GM19438 (cell line): ENCODE measurements around the gene MAST2.
"Not testable (repeated sequence)": the region's sequence is repeated elsewhere in the genome, so short reads cannot be mapped to it uniquely, and the experiment has no call there.

ENCODE experiments used
- ATAC-seq: cut with Tn5 transposase; IDR thresholded peaks from one replicate; pipeline ENCODE4 v1.9.1; 2021; ENCODE audit warnings: low read depth; ENCODE audit not compliant: unreplicated experiment

The MAST2 gene

GRCh38 chr1:45806129-45806528 is 2.7 kb downstream of the MAST2 start:
- ATAC-seq, result no peak

- no peak for ATAC-seq
Observed at GRCh38 chr1:45809761-45810160, 6.3 kb downstream of the MAST2 start.

- no peak for ATAC-seq
Observed at GRCh38 chr1:45814776-45815175, 11.4 kb downstream of the MAST2 start.

- ATAC-seq, result no peak
Observed at GRCh38 chr1:45815667-45816458, 12.5 kb downstream of the MAST2 start.

GRCh38 chr1:45820173-45820572 is 16.8 kb downstream of the MAST2 start:
- ATAC-seq, result no peak

GRCh38 chr1:45820788-45821187 is 17.4 kb downstream of the MAST2 start:
- no peak for ATAC-seq

- ATAC-seq, result no peak
Observed at GRCh38 chr1:45822644-45823043, 19.2 kb downstream of the MAST2 start.

GRCh38 chr1:45824607-45825006 is 21.2 kb downstream of the MAST2 start:
- ATAC-seq, result no peak

- ATAC-seq, result no peak
Observed at GRCh38 chr1:45827256-45827655, 23.8 kb downstream of the MAST2 start.

GRCh38 chr1:45828841-45829240 is 25.4 kb downstream of the MAST2 start:
- ATAC-seq, result no peak

- no peak for ATAC-seq
Observed at GRCh38 chr1:45833361-45833760, 29.9 kb downstream of the MAST2 start.

GRCh38 chr1:45834689-45835088 is 31.3 kb downstream of the MAST2 start:
- no peak for ATAC-seq

GRCh38 chr1:45836451-45836850 is 33.0 kb downstream of the MAST2 start:
- ATAC-seq, result no peak

GRCh38 chr1:45836861-45837260 is 33.4 kb downstream of the MAST2 start:
- not testable (repeated sequence) for ATAC-seq

- ATAC-seq, result not testable (repeated sequence)
Observed at GRCh38 chr1:45838322-45838721, 34.9 kb downstream of the MAST2 start.

GRCh38 chr1:45840704-45841103 is 37.3 kb downstream of the MAST2 start:
- no peak for ATAC-seq

GRCh38 chr1:45842786-45843185 is 39.4 kb downstream of the MAST2 start:
- ATAC-seq, result no peak

- ATAC-seq, result no peak
Observed at GRCh38 chr1:45843474-45843905, 40.1 kb downstream of the MAST2 start.

- not testable (repeated sequence) for ATAC-seq
Observed at GRCh38 chr1:45844000-45844399, 40.6 kb downstream of the MAST2 start.

GRCh38 chr1:45846931-45847330 is 43.5 kb downstream of the MAST2 start:
- no peak for ATAC-seq

GRCh38 chr1:45848097-45848496 is 44.7 kb downstream of the MAST2 start:
- no peak for ATAC-seq

GRCh38 chr1:45848714-45849113 is 45.3 kb downstream of the MAST2 start:
- no peak for ATAC-seq

- no peak for ATAC-seq
Observed at GRCh38 chr1:45850017-45850416, 46.6 kb downstream of the MAST2 start.
